ENCODE measurements around the gene XRCC2.
"Not testable (repeated sequence)": the region's sequence is repeated elsewhere in the genome, so short reads cannot be mapped to it uniquely, and the experiment has no call there.

The XRCC2 gene

GRCh38 chr7:152664636-152665035 is 11.3 kb downstream of the XRCC2 start:
- no peak for DNase-seq (ENCODE audit: low read depth)

- DNase-seq (ENCODE audit: low read depth), result no peak
Observed at GRCh38 chr7:152663931-152664330, 12.0 kb downstream of the XRCC2 start.

- DNase-seq (ENCODE audit: low read depth), result no peak
Observed at GRCh38 chr7:152663148-152663740, 12.7 kb downstream of the XRCC2 start.

- no peak for DNase-seq (ENCODE audit: low read depth)
Observed at GRCh38 chr7:152661479-152661878, 14.5 kb downstream of the XRCC2 start.

GRCh38 chr7:152660021-152660420 is 15.9 kb downstream of the XRCC2 start:
- DNase-seq (ENCODE audit: low read depth), result no peak

GRCh38 chr7:152654971-152655370 is 21.0 kb downstream of the XRCC2 start:
- DNase-seq (ENCODE audit: low read depth), result no peak

- DNase-seq (ENCODE audit: low read depth), result no peak
Observed at GRCh38 chr7:152649220-152649619, 26.7 kb downstream of the XRCC2 start.

- no peak for DNase-seq (ENCODE audit: low read depth)
Observed at GRCh38 chr7:152647009-152647408, 28.9 kb downstream of the XRCC2 start.

GRCh38 chr7:152646579-152646978 is 29.4 kb downstream of the XRCC2 start:
- DNase-seq (ENCODE audit: low read depth), result not testable (repeated sequence)

GRCh38 chr7:152643979-152644559 is 31.9 kb downstream of the XRCC2 start:
- no peak for DNase-seq (ENCODE audit: low read depth)

- no peak for DNase-seq (ENCODE audit: low read depth)
Observed at GRCh38 chr7:152641384-152641783, 34.6 kb downstream of the XRCC2 start.

- no peak for DNase-seq (ENCODE audit: low read depth)
Observed at GRCh38 chr7:152640829-152641228, 35.1 kb downstream of the XRCC2 start.

- no peak for DNase-seq (ENCODE audit: low read depth)
Observed at GRCh38 chr7:152637920-152638580, 37.9 kb downstream of the XRCC2 start.

GRCh38 chr7:152637161-152637560 is 38.8 kb downstream of the XRCC2 start:
- no peak for DNase-seq (ENCODE audit: low read depth)

- no peak for DNase-seq (ENCODE audit: low read depth)
Observed at GRCh38 chr7:152636441-152636840, 39.5 kb downstream of the XRCC2 start.

GRCh38 chr7:152633504-152633903 is 42.4 kb downstream of the XRCC2 start:
- DNase-seq (ENCODE audit: low read depth), result no peak

GRCh38 chr7:152633072-152633471 is 42.9 kb downstream of the XRCC2 start:
- no peak for DNase-seq (ENCODE audit: low read depth)

- not testable (repeated sequence) for DNase-seq (ENCODE audit: low read depth)
Observed at GRCh38 chr7:152628772-152629171, 47.2 kb downstream of the XRCC2 start.

GRCh38 chr7:152624228-152624627 is 51.7 kb downstream of the XRCC2 start:
- no peak for DNase-seq (ENCODE audit: low read depth)

GRCh38 chr7:152621426-152621825 is 54.5 kb downstream of the XRCC2 start:
- DNase-seq (ENCODE audit: low read depth), result no peak

- DNase-seq (ENCODE audit: low read depth), result no peak
Observed at GRCh38 chr7:152619027-152619739, 56.8 kb downstream of the XRCC2 start.

- no peak for DNase-seq (ENCODE audit: low read depth)
Observed at GRCh38 chr7:152618427-152618826, 57.5 kb downstream of the XRCC2 start.

GRCh38 chr7:152617056-152617455 is 58.9 kb downstream of the XRCC2 start:
- no peak for DNase-seq (ENCODE audit: low read depth)

Measured in fibroblast of gingiva (primary cell).